Panc1 (cell line): Measurements from ENCODE around the gene UBIAD1. TPM values are rescaled to one million over a fixed set of nuclear protein-coding genes. Genes with fewer than 3 reads are reported as not detected.
A peak's percentile ranks its signal among the peaks of the same experiment; 100 is the strongest.

Experiments
- ATAC-seq: fragments of 200-7000 bp; cut with Tn5 transposase; 2 replicates; pipeline ENCODE4 v1.9.1; 2020; ENCODE audit warnings: mild to moderate bottlenecking, moderate library complexity
- BruUV-seq: library from RNA; stranded (reverse); fragments of 400-500 nt; replicated peaks from 2 replicates; lab custom pipeline; 2021; lab: Mats Ljungman, UMichigan
- CTCF ChIA-PET: fragments of 300-600 bp; sonication (Branson Sonifier 250); formaldehyde crosslinking; loops from one replicate; lab custom pipeline; 2022; ENCODE audit warnings: antibody characterized with exemption; lab: Charles Lee
- POLR2A ChIA-PET: fragments of 300-600 bp; sonication (Branson Sonifier 250); formaldehyde crosslinking; loops from one replicate; lab custom pipeline; 2022; ENCODE audit warnings: antibody characterized with exemption; lab: Charles Lee
- DNase-seq: peaks from one replicate; pipeline ENCODE4 v3.0.0-alpha.2; 2010; ENCODE audit warnings: low read depth, low spot score
- H3K27ac ChIP-seq: 2 replicates; pipeline ENCODE4 v1.5.1; 2011; ENCODE audit warnings: mild to moderate bottlenecking, low read length, inconsistent platforms
- H3K27me3 ChIP-seq: fragments of 200-500 bp; sonication (Bioruptor generic); 2 replicates; pipeline ENCODE4 v1.6.0; 2014; ENCODE audit warnings: low read length, inconsistent platforms; ENCODE audit not compliant: control insufficient read depth, insufficient read depth
- H3K36me3 ChIP-seq: fragments of 200-500 bp; sonication (Bioruptor generic); 2 replicates; pipeline ENCODE4 v1.5.1; 2014; ENCODE audit warnings: inconsistent platforms, mild to moderate bottlenecking, low read length, moderate library complexity; ENCODE audit not compliant: control insufficient read depth, insufficient read depth
- H3K4me1 ChIP-seq: 2 replicates; pipeline ENCODE4 v1.5.1; 2011; ENCODE audit warnings: inconsistent platforms, mild to moderate bottlenecking, low read length, moderate library complexity; ENCODE audit not compliant: control insufficient read depth, insufficient read depth
- H3K4me3 ChIP-seq, 2 experiments: 2 replicates each; pipeline ENCODE4 v1.5.1; 2011 to 2012; ENCODE audit warnings: low read depth in 2 of 2, low read length in 2 of 2, mild to moderate bottlenecking in 2 of 2, inconsistent platforms in 1 of 2, moderate library complexity in 1 of 2
- H3K9me3 ChIP-seq: fragments of 200-500 bp; sonication (Bioruptor generic); 2 replicates; pipeline ENCODE4 v1.5.1; 2014; ENCODE audit warnings: low read depth, mild to moderate bottlenecking, inconsistent platforms, low read length, moderate library complexity; ENCODE audit not compliant: control insufficient read depth, insufficient read depth
- CTCF ChIP-seq: fragments of 450-650 bp; IDR thresholded peaks from 2 replicates; pipeline ENCODE4 v1.5.1; 2017; ENCODE audit warnings: mild to moderate bottlenecking
- POLR2AphosphoS5 ChIP-seq: IDR thresholded peaks from 2 replicates; pipeline ENCODE4 v1.6.1; 2012; ENCODE audit warnings: mild to moderate bottlenecking, low read depth, low read length, moderate library complexity
- REST ChIP-seq, 2 experiments: IDR thresholded peaks; 2 replicates each; pipeline ENCODE4 v1.6.1; 2011 to 2012; ENCODE audit warnings: low read depth in 2 of 2, control low read depth in 1 of 2, low read length in 1 of 2, mild to moderate bottlenecking in 1 of 2, moderate library complexity in 1 of 2; ENCODE audit not compliant: insufficient read depth in 1 of 2
- SIN3A ChIP-seq: IDR thresholded peaks from 2 replicates; pipeline ENCODE4 v1.6.1; 2012; ENCODE audit warnings: low read depth, mild to moderate bottlenecking, low read length, moderate library complexity, borderline replicate concordance; ENCODE audit not compliant: insufficient read depth
- TCF7L2 ChIP-seq: IDR thresholded peaks from 2 replicates; pipeline ENCODE4 v1.6.1; 2011; ENCODE audit warnings: mild to moderate bottlenecking, low read depth, low read length, inconsistent platforms
- in situ Hi-C: cut with HindIII; loops from 2 replicates; pipeline ENCODE4 v1.10.0; 2016; ENCODE audit warnings: low sequenced_read_pairs, low pct_unique_long_range_greater_than_20kb
- intact Hi-C: fragments of 100-400 bp; cut with micrococcal nuclease; formaldehyde crosslinking; loops from one replicate; pipeline ENCODE4 v1.10.0; 2022; ENCODE audit not compliant: unreplicated experiment
- total RNA-seq: library from RNA; stranded (reverse); gene quantifications from one replicate; pipeline ENCODE4 v1.2.1, GENCODE V29; 2021; ENCODE audit not compliant: unreplicated experiment

UBIAD1 gene
- total RNA-seq, 1 experiment from 2014 or later = 24.7 TPM

GRCh38 chr1:11321656-11322491 is 48.9 kb downstream of the UBIAD1 start:
- intact Hi-C loops = no loop called here

More at GRCh38 chr1:11321656-11322491, 48.9 kb downstream of the UBIAD1 start:
- no peaks in the 10 kb centered on the region for H3K27me3 ChIP-seq
- ChIA-PET CTCF (interaction anchor here (0.6 to 0.9 kb wide), 4 partner anchors 13 to 102 kb away, joined by 3 to 5 read pairs (median 4); no protein-coding TSS in a partner anchor), POLR2A (no interaction called here)
- DNase-seq (no peak), ATAC-seq (peak; percentile 58)
- no peak for TF ChIP-seq SIN3A
- TF ChIP-seq REST (IDR thresholded peaks at IDR 0.05; ENCODE audit: insufficient read depth in 1 of 2, low read depth in 2 of 2, low read length in 1 of 2) = no peak
- TF ChIP-seq CTCF = no peak
- no peak for TF ChIP-seq POLR2AphosphoS5
- no peak for TF ChIP-seq TCF7L2
- no TSS peak for BruUV-seq
- H3K27ac ChIP-seq = no peak overlapping the region
- no peak overlapping the region for H3K4me3 ChIP-seq
- H3K9me3 ChIP-seq = no peaks in the 10 kb centered on the region
- no peaks in the 10 kb centered on the region for H3K36me3 ChIP-seq
- no peaks in the 10 kb centered on the region for H3K4me1 ChIP-seq
- in situ Hi-C loops = no loop called here
